GM18909 (cell line): ENCODE results near the gene WDR7.

Source experiments
- ATAC-seq: cut with Tn5 transposase; IDR thresholded peaks from one replicate; pipeline ENCODE4 v1.9.1; 2021; ENCODE audit warnings: mild to moderate bottlenecking; ENCODE audit not compliant: unreplicated experiment, poor library complexity

The WDR7 gene

GRCh38 chr18:56650944-56651770 lies at the start of gene WDR7:
Gene WDR7, plus strand, starts transcription at chr18:56651359. Its CDS starts 21,157 bp downstream, at chr18:56672516.
- ATAC-seq: peak; percentile 98

GRCh38 chr18:56606618-56607017 lies 44.5 kb upstream of the WDR7 start:
- no peak for ATAC-seq

- no peak for ATAC-seq
Measured at GRCh38 chr18:56615738-56616520, 35.2 kb upstream of the WDR7 start.

GRCh38 chr18:56627991-56628390 lies 23.2 kb upstream of the WDR7 start:
- no peak for ATAC-seq

GRCh38 chr18:56632070-56633022 lies 18.8 kb upstream of the WDR7 start:
- no peak for ATAC-seq

DNA sequence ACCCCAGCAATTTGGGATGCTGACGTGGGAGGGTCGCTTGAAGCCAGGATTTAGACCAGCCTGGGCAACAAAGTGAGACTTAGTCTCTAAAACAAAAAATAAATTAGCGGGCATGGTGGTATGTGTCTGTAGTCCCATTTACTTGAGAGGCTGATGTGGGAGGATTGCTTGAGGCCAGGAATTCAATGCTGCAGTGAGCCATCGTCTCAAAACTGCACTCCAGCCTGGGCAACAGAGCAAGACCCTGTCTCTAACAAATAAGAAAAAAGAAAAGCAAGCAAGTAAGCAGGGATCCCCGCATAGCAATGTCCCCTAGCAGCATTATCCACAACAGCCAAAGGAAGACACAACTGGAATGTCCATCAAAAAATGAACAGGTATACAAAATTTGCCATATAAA lies 16.2 kb upstream of the WDR7 start:
- no peak for ATAC-seq

GRCh38 chr18:56637176-56637575 lies 14.0 kb upstream of the WDR7 start:
- no peak for ATAC-seq

DNA sequence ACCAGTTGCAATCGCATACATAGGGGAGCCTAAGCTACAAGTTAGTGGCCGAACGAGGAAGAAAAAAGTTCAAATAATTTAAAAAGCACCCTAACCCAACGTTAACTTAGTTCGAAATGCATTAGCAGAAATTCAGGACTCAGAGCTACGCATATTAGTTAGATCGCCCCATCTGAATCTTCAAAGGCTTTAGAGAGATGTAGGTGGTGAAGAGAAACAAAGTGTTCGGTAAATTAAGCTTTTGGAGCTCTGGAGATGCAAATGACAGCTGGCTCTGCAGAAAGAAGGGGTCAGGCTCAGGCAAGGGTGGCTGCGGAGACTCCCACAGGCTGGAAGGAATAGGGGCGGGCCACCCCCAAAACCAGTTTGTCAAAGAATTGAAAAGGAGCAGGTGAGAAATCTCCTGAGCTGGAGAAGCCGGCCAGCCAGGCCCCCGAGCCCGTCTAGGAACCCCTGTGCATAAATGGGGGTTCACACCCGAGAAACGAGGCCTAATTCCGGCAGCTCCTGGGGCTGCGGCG lies 13.4 kb upstream of the WDR7 start:
- ATAC-seq: peak; percentile 8

DNA sequence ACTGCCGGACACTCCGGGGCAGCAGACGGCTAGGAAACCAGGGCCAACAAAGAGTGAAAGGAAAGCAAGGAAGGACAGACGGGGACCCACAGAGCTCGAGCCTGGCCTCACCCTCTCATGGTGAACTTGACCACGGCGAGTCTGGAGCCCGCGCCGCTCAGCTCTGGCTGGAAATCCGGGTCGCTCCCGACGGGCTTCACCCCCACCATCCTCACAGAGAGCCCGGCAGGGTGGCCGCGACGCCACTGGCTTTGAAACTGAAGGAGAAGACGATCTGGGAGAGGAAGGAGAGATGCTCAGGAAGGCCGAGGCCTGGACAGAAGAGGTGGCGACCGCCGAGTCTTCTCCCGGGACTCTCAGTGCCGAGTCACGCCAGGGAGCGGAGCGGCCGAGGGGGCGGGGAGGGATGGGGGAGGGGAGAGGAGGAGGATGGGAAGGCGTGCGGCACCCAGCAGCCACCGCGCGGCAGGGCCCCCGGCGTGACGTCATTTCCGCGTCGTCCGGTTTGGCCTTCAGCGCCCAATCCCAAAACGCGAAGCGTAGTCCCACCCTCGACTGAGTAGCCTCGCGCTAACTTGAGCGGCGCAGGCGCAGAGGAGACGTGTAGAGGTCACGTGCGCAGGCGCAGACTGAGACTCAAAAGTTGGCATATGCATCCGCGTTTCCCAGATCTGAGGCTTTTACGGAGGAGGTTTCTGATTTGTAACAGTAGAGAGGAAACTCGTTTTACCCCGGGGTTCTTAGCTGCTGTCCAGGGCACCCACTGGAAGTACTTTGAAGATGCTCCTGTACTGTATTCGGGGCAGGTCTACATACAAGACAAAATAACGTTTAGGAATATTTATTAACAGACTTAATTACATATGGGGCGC lies 12.7 kb upstream of the WDR7 start, which contains the start of gene TXNL1:
Gene TXNL1 (minus strand): TSS at position 361 of the 872 bp plus-strand sequence. CDS start 152 bp downstream, at position 209.
- peak; percentile 96 for ATAC-seq

- no peak for ATAC-seq
Measured at GRCh38 chr18:56639104-56639381, 12.1 kb upstream of the WDR7 start.

DNA sequence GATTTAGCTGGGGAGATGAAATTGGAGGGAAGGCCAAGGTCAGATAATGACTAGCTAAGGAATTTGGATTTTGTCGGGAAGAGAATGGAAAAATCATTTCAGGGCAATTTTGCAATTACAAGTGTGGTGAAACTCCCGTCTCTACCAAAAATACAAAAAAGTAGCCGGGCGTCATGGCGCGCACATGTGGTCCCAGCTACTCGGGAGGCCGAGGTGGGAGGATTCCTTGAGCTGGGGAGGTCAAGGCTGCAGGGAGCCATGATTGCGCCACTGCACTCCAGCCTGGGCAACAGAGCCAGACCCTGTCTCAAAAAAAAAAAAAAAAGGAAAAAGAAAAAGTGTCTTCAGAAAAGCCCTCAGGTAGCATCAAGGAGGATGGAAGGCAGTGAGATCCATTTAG lies 11.6 kb upstream of the WDR7 start:
- ATAC-seq: no peak

DNA sequence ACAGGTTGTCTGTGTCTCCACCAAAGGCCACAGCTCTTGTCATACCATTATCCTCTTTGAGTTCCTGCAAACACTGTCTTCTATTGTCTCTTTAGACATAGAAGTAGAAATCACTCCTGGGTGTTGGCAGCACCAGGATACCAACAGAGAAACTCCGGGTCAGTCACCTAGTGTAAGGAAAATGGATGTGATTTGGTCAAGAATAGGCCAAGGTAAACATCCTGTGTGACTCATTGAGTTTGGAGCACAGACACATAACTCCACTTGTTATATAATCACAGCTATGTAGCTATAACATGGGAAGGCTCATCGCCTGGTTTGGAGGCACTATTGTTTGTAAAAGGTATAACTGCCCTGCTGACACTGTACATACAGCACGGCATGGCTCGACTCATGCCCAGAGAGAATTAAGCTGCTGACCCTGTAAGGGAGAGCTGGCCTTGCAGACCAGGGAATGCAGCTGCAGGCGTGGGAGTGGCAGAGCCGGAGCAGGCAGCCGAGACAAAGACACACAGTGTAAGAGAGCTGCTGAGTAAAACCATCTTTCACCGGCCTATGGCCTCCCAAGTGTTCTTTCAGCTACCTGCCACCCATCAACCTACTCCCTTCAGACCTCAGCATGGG lies 9.3 kb upstream of the WDR7 start:
- ATAC-seq: no peak

DNA sequence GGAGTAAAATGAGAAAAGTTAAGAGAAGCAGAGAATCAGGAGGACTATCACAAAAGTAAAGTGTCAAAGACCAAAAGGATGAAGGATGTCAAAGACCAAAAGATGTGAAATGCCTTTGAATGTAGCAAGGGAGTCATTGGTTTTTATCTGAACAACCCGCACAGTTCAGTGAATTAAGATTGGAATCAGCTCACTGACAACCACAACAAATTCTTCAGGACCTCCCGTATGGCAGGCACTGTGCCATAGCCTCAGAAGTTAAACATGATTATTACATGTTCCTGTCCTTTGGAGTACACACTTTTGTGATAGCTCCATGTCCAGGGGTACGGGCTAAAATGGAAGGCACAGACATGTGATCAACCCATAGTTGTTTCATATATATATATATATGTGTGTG lies 7.8 kb upstream of the WDR7 start:
- ATAC-seq: no peak

DNA sequence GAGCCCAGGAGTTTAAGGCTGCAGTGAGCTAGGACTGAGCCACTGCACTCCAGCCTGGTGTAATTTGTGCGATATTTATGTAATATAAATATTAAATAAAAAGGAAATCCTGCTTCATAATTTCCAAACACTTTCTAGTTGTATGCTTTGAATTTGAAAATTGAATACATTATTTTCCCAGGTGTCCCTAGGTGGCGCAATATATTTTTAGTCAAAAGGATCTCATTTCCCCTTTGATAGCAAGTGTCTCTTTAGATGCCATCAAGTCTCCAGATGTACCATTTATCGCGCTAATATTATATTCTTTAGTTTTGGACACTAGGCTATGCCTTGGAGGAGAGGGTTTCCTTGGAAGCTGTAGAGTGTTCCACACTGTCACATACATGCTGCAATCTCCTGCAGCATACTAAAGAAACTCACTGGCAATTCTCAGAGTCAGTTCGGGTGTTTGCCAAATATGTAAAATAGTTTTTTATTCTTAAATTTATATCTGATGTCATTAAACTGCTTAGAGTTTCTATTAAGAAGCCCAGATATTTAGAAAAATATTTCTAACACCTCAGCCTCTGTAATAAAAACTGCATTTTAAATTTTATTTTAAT lies 5.6 kb upstream of the WDR7 start:
- ATAC-seq: no peak

GRCh38 chr18:56647071-56647470 lies 4.1 kb upstream of the WDR7 start:
- ATAC-seq: no peak

DNA sequence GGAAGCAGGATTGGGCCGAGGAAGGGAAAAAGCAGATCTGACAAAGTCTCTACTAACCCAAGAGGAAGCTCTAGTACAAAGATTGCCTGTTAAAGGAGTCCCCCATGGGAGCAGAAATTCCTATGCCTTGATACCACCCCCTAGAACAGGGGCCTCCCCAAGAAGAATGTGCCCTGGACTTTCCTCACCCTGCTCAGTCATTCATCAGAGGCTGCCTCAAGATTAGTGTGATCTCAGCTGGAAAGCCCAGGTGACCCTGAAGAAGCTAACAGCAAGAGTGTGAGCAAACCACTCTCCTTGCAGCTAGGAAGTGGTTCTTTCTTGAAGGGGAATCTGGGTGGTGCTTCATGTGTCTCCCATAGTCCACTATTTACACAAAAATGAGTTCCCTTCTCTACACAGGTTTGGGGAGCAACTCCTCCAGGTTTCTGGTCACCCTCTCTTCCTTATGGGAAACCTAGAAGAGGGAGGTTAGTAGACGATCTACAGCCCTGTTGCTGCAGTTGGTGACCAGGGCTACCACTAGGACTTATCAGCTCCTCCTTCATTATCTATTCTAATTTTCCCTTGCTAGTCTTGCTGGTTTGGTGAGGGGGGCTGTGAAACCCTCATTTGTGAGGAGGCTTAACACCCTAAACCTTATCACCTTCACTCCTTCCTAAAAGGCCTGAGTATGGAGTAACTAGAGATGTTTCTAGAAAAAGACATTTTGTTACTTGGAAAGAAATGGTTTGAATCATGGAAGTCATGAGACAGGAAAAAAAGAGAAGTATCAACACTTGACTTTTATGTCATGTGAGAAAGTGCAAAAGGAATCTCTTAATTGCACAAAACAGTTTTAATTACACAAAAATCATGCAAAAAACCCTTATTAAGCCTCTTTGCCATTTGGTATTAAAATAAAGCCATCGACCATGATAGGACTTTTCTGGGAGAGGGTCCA lies 2.9 kb upstream of the WDR7 start:
- ATAC-seq: no peak

DNA sequence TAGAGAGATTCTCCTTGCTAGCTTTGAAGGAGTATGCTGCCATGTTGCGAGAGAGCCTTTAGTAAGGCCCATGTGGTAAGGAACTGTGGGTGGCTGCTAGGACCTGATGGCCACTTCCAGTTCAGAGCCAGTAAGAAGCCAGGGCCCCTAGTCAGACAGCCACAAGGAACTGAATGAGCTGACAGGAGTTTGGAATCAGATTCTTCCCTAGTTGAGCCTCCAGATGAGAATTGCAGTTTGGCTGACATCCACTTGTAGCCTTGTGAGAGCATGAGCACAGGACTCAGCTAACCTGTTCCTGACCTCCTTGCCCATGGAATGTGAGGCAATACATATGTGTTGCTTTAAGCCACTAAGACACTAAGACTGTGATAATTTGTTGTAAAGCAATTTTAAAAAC lies 1.2 kb upstream of the WDR7 start:
- ATAC-seq: no peak

- ATAC-seq: no peak
Measured at GRCh38 chr18:56651771-56652092, 573 bp downstream of the WDR7 start.
